Uterus (tissue), 2 donors: ENCODE measurements around the gene FMNL2.

Experiments used
- CTCF ChIP-seq, 4 experiments: fragments of 200-600 bp in 2 of 4; fragments of 450-650 bp in 2 of 4; sonication (generic) in 2 of 4; IDR thresholded peaks; one replicate each; pipeline ENCODE4 v1.5.1; 2016 to 2019; ENCODE audit warnings: antibody characterized with exemption in 4 of 4, mild to moderate bottlenecking in 2 of 4, moderate library complexity in 1 of 4
- POLR2A ChIP-seq, 2 donors: fragments of 450-650 bp; IDR thresholded peaks; one replicate each; pipeline ENCODE4 v1.6.1; 2016; ENCODE audit warnings: antibody characterized with exemption in 2 of 2, mild to moderate bottlenecking in 1 of 2, moderate library complexity in 1 of 2

- no peak for TF ChIP-seq CTCF (IDR thresholded peaks at IDR 0.05)
- TF ChIP-seq POLR2A (IDR thresholded peaks at IDR 0.05): no peak
Measured at GRCh38 chr2:152473151-152473857, 138.3 kb downstream of the FMNL2 start.
